GM18858 (cell line): ENCODE data around the gene SLN.
A peak's percentile ranks its signal among the peaks of the same experiment; 100 is the strongest.
"Not testable (repeated sequence)": the region's sequence is repeated elsewhere in the genome, so short reads cannot be mapped to it uniquely, and the experiment has no call there.

ENCODE experiments used
- ATAC-seq: cut with Tn5 transposase; IDR thresholded peaks from one replicate; pipeline ENCODE4 v1.9.1; 2021; ENCODE audit not compliant: unreplicated experiment

SLN gene

GRCh38 chr11:107711861-107712755 is at the start of gene SLN:
Gene SLN (minus strand): TSS chr11:107712056.
- ATAC-seq: no peak

DNA sequence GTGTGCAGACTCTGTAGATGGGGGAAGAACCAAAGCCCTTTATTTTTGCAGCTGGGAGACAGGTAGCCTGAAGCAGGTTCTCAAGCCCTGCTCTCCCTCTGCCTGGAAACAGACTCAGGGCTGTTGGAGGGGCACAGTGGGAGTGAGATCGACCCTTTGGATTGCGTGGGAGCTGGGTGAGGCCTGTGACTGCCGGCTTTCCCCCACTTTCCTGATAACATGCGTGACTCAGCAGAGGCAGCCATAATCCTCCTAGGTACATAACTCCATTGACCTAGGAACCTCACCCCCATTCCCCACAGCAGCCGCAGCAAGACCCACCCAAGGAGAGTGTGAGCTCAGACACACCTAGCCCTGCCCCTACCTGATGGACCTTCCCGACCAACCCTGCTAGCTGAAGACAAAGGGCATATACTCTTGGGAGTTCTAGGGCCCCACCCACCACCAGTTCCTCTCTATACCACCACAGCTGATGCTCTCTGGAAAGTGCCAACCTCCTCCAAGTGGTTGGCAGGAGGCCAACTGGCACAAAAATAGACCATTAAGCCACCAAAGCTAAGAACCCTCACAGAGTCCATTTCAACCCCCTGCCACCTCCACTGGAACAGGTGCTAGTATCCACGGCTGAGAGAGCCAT is 47.0 kb upstream of the SLN start:
- not testable (repeated sequence) for ATAC-seq

DNA sequence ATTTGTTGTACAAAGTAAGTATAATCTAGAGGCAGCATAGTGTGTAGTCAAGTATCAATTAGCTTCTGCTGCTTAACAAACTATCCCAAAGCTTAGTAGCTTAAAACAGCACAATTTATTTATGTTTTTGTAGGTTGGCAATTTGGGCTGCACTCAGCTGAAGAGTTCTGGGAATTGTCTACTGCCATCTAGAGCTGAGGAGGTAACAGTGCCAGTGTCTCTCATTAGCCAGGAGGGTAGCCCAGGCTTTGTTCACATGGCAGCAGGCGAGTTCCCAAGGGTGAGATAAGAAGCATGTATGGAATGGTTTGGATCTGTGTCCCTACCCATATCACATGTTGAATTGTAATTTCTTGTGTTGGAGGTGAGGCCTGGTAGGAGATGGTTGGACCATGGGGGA is 45.8 kb upstream of the SLN start:
- no peak for ATAC-seq

- no peak for ATAC-seq
These were observed 44.7 kb upstream of the SLN start for GRCh38 chr11:107756553-107756952.

DNA sequence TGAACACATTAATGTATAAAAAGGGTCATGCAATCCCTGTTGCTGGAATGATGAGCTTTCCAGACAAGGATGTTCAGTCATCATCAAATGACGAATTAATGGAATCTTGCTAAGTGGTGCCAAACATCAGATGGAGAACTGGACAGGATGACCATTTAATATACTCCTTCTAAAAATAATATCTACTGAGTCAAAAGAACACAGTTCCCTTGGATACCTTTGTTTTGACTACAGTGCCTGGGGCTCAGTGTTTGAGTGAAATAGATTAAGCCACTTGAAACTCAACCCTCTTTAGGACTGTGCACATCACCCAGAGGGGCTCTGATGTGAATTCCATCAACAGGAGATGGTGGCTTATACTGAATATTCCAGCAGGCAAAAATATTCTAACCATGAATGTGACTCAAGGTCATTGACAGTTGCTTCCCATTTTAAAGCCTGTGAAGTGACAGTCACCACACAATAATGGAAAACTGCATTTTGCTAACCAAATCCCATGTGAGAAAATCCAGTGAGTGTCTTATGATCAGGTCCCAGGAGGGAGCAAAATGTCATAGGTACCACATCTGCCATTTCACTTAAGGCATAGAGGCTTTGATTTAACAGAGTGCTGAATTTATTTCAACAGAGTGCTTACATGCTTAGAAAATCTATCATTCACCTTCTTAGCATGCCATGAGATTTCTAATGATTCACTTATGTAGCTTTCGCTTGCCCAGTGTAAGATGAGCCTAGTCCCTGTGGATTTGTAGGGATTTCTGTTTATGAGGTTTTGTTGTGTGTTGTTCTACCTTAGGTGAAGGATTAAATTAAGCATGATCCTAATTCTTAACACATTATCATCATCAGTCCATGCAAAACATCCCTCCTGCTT is 41.3 kb upstream of the SLN start:
- ATAC-seq: no peak

GRCh38 chr11:107752508-107752907 is 40.7 kb upstream of the SLN start:
- ATAC-seq: no peak

DNA sequence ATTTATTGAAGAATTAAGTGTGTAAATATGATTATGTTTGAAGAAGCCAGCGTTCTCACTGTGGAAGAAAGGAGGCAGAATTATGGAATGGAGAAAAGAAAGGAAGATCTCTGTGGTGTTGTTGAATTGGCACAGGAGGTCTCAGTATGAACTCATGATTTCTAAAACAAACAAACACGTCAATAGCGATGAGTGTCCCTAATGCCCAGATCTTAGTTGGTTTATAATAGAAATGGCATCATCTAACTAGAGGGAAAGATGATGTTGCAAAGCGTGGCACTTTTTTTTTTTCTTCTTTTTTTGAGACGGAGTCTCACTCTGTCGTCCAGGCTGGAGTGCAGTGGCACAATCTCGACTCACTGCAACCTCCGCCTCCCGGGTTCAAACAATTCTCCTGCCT is 39.2 kb upstream of the SLN start:
- ATAC-seq: no peak

- ATAC-seq: no peak
These were observed 38.5 kb upstream of the SLN start for GRCh38 chr11:107750313-107750712.

- ATAC-seq: no peak
These were observed 35.8 kb upstream of the SLN start for GRCh38 chr11:107747622-107748021.

GRCh38 chr11:107744736-107745135 is 32.9 kb upstream of the SLN start:
- no peak for ATAC-seq

DNA sequence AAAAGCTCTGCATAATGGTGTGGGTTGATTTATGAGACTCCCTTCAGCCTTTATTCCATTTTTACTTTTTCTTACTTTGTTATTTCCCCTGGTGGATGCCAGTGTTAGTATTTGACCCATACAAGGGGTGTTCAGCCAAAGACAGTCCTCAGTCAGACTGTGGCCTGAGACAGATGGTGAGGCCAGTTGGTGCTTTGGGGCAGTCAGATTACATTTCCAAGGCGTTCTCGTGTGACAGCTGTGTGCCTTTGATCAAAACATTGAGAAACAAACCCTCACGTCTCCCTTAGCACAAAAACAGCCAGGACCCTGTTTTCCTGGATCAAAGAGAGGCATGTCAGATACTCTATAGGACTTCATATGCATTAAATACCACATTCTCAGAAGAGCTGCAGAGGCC is 31.3 kb upstream of the SLN start:
- no peak for ATAC-seq

DNA sequence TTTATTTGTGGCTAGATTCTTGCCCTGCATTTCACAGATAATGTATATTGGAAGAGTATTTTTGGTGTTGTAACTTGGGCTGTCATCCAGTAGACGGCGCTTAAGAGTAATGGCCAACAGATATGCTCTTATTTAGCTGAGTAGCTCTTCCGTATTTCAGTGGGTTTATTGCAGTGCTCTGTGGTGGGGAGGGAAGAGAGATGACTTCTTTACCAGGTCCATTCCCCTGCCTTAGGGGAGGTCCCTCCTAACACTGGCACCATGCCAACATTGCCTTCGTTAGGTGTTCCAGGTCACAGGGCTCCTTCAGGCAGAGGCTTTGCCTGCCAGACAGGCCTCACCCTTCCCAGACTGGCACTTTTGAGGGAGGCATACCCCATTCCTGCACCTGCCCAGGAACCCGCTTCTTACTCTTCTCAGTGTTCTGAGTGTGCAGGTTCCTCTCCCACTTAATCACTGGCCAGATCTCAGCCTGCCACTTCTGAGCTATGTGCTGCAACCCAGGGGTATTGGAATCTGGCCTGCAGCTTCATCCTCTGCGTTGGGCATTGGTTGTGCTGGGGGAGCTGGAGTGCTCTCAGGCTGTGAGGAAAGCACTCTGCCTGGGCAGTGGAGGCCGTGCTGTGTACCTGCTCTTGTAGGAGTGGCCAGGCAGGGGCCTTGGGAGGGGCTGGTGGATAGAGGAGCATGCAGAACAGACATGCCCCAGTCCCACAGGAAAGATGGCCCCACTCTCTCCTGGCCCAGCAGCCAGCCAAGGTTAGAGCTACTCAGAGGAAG is 29.4 kb upstream of the SLN start:
- ATAC-seq: peak; percentile 90

GRCh38 chr11:107740271-107740670 is 28.4 kb upstream of the SLN start:
- no peak for ATAC-seq

- ATAC-seq: no peak
These were observed 24.7 kb upstream of the SLN start for GRCh38 chr11:107736546-107736945.

DNA sequence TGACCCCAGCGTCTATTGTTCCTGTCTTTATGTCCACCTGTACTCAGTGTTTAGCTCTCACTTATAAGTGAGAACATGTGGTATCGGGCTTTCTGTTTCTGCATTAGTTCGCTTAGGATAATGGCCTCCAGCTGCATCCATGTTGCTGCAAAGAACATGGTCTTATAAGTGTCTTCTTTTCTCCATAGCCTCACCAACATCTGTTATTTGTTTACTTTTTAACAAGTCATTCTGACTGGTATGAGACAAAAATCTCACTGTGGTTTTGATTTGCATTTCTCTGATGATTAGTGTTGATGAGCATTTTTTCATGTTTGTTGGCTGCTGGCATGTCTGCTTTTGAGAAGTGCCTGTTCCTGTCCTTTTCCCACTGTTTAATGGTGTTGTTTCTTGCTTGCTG is 21.7 kb upstream of the SLN start:
- ATAC-seq: no peak

DNA sequence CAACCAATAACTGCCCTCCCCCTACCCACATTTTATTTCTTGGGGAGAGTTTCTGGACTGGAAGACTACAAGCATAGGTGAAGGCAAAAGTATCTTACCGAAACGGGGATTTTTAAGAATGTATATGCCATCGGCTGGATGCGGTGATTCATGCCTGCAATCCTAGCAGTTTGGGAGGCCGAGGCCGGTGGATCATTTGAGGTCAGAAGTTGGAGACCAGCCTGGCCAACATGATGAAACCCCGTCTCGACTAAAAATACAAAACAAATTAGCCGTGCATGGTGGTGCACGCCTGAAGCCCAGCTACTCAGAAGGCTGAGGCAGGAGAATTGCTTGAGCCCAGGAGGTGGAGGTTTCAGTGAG is 20.8 kb upstream of the SLN start:
- no peak for ATAC-seq

DNA sequence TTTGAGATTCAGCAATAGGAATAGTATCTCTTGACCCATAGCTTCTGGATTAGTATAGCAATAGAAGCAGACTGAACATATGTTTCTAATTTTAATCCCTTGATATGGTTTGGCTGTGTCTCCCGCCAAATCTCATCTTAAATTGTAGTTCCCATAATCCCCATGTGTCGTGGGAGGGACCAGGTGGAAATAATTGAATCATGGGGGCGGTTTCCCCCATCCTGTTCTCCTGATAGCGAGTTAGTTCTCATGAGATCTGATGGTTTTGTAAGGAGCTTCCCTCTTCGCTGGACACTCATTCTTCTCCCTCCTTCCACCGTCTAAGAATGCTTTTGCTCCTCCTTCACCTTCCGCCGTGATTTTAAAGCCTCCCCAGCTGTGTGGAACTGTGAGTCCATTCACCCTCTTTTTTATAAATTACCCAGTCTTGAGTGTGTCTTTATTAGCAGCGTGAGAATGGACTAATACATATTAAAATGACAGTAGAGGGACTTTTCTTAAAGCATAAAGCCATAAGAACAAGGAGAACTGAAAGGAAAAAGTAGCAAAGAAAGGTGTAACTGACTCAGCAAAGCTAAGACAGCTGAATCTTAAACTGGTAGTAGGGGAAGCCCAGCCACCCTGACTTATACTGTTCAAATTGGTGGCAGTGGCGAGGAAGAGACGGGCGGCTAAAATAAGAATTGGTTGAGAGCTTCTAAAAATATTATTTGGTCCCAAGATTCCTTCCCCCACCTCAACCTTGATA is 20.3 kb upstream of the SLN start:
- peak; percentile 56 for ATAC-seq

DNA sequence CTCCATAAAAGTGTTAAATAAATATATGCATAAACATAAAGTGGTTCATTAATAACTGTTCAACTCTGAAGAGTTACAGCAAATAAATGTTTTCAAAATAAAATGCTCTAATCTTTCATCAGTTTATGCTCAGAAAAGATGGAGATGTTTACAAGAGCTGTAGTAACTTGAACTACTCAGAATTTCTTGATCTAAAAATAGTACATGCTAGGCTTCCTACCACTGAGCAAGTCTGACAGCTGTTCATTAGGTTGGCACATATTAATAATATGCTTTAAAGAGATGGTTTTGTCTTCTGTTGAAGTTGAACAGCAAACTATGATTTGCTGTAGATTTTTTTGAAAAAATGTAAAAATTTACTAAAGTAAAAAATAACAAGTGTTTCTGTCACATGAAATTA is 10.8 kb upstream of the SLN start:
- no peak for ATAC-seq

DNA sequence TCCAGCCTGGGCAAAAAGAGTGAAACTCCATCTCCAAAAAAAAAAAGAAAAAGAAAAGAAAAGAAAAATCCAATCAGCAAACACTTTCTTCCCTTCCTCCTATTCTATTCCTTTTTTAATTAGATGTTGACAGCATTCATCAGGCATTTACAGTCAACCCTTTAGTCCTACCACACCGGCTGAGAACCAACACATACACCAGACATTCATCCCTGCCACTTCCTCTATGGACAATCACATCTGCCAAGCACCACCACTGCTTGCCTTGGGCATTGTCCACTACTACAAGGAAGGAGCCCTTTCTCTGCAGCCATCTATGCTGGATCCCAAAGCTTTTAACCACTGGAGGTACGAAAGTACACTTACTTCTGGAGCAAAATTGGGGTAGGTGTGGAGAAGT is 9.4 kb upstream of the SLN start:
- no peak for ATAC-seq

- no peak for ATAC-seq
These were observed 8.5 kb upstream of the SLN start for GRCh38 chr11:107720303-107720774.
